ENCODE measurements around the gene FBXO34.

Gene FBXO34

GRCh38 chr14:55323910-55324309, 52.7 kb downstream of the FBXO34 start:
- Histone ChIP-seq H3K9ac (ENCODE audit: low read length) (no peak overlapping the region), H3K27me3 (ENCODE audit: control insufficient read depth, insufficient read depth, low read length) (no peaks in the 10 kb centered on the region), H3K27ac (ENCODE audit: low read depth, low read length) (no peak overlapping the region), H3K4me3 (ENCODE audit: low read length) (no peak overlapping the region), H3K36me3 (ENCODE audit: control insufficient read depth, insufficient read depth, low read length) (no peaks in the 10 kb centered on the region), H3K4me1 (ENCODE audit: control insufficient read depth, insufficient read depth, low read length) (no peaks in the 10 kb centered on the region)

DNA sequence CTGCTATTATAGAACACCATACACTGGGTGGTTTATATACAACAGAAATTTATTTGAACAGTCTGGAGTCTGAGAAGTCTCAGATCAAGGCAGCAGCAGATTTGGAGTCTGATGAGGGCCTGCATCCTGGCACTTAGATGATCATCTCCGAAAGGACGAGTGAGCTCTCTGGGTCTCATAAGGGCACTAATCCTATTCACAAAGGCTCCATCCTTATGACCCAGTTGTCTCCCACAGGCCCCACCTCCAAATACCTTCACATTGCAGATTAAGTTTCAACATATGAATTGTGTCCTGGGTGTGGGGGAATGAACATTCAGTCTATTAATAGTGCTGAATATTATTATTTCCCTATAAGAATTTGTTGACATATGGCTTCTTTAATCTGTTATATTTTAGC, 53.6 kb downstream of the FBXO34 start:
- H3K27ac ChIP-seq (ENCODE audit: low read depth, low read length): no peak overlapping the region
- H3K27me3 ChIP-seq (ENCODE audit: control insufficient read depth, insufficient read depth, low read length): no peaks in the 10 kb centered on the region
- H3K4me3 ChIP-seq (ENCODE audit: low read length): no peak overlapping the region
- no peaks in the 10 kb centered on the region for H3K4me1 ChIP-seq (ENCODE audit: control insufficient read depth, insufficient read depth, low read length)
- H3K9ac ChIP-seq (ENCODE audit: low read length): no peak overlapping the region
- no peaks in the 10 kb centered on the region for H3K36me3 ChIP-seq (ENCODE audit: control insufficient read depth, insufficient read depth, low read length)

DNA sequence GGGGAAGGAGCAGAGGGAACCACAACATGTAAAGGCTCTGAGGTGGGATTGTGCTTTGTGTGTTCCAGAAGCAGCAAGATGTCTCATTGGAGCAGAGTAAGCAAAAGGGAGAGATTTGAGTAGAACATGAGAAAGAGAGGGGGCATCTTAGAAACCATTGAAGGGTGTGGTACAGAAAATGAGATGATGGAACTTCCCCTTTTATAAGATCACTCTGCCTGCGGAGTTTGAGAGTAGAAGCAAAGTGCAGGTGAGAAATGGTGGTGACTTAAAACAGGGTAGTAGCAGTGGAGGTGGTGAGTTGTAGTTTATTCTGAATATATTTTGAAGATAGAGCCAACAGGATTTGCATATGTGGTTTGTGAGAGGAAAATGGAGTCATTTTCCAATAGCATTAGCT, 56.0 kb downstream of the FBXO34 start:
- no peaks in the 10 kb centered on the region for H3K36me3 ChIP-seq (ENCODE audit: control insufficient read depth, insufficient read depth, low read length)
- H3K27ac ChIP-seq (ENCODE audit: low read depth, low read length): no peak overlapping the region
- no peaks in the 10 kb centered on the region for H3K4me1 ChIP-seq (ENCODE audit: control insufficient read depth, insufficient read depth, low read length)
- no peaks in the 10 kb centered on the region for H3K27me3 ChIP-seq (ENCODE audit: control insufficient read depth, insufficient read depth, low read length)
- H3K4me3 ChIP-seq (ENCODE audit: low read length): no peak overlapping the region
- H3K9ac ChIP-seq (ENCODE audit: low read length): no peak overlapping the region

DNA sequence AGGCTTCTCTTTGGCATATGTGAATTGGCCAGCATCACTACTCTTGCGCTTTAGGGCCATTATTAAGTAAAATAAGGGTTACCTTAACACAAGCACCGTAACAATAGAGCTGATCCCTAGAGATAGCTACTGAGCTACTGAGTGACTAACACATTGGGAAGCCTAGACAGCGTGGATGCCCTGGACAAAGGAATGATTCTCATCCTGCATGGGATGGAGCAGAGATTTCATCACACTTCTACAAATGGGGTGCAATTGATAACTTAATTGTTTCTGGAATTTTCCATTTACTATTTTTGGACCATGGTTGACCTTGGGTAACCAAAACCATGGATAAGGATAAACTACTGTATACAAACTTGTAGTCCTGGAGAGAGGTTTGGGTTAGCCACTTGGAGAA, 57.1 kb downstream of the FBXO34 start:
- Histone ChIP-seq H3K9ac (ENCODE audit: low read length) (no peak overlapping the region), H3K4me3 (ENCODE audit: low read length) (no peak overlapping the region), H3K4me1 (ENCODE audit: control insufficient read depth, insufficient read depth, low read length) (no peaks in the 10 kb centered on the region), H3K27me3 (ENCODE audit: control insufficient read depth, insufficient read depth, low read length) (no peaks in the 10 kb centered on the region), H3K36me3 (ENCODE audit: control insufficient read depth, insufficient read depth, low read length) (no peaks in the 10 kb centered on the region), H3K27ac (ENCODE audit: low read depth, low read length) (no peak overlapping the region)

DNA sequence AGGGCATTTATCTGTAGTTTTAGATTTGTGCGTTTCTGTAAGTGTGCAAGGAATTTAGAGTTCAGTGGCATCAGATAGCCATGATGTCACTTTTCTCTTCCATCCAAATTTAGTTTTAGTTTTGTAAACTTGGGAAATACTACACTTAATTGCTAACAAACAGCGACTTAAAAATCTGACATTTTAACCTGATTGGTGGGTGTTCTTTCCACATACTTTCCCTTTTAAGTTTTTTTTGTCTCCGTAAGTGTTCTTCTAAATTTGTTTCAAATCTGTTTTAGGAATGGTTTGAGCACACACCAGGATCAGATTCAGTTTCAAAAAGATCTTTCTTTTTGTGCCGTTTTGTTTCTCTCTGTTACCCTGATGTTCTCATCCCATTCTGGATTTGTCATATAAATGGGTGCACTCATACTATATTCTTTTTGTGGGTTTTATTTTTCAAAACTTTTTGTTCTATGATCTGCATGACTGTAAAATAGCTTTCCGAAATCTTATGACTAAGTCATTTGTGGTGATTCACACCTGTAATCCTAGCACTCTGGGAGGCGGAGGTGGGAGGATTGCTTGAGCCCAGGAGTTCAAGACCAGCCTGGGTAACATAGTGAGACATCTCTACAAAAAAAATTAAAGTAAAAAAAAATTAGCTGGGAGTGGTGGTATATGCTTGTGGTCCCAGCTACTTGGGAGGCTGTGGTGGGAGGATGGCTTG, 58.9 kb downstream of the FBXO34 start:
- Histone ChIP-seq H3K27me3 (ENCODE audit: control insufficient read depth, insufficient read depth, low read length) (no peaks in the 10 kb centered on the region), H3K9ac (ENCODE audit: low read length) (no peak overlapping the region), H3K36me3 (ENCODE audit: control insufficient read depth, insufficient read depth, low read length) (no peaks in the 10 kb centered on the region), H3K27ac (ENCODE audit: low read depth, low read length) (no peak overlapping the region), H3K4me1 (ENCODE audit: control insufficient read depth, insufficient read depth, low read length) (no peaks in the 10 kb centered on the region), H3K4me3 (ENCODE audit: low read length) (no peak overlapping the region)

DNA sequence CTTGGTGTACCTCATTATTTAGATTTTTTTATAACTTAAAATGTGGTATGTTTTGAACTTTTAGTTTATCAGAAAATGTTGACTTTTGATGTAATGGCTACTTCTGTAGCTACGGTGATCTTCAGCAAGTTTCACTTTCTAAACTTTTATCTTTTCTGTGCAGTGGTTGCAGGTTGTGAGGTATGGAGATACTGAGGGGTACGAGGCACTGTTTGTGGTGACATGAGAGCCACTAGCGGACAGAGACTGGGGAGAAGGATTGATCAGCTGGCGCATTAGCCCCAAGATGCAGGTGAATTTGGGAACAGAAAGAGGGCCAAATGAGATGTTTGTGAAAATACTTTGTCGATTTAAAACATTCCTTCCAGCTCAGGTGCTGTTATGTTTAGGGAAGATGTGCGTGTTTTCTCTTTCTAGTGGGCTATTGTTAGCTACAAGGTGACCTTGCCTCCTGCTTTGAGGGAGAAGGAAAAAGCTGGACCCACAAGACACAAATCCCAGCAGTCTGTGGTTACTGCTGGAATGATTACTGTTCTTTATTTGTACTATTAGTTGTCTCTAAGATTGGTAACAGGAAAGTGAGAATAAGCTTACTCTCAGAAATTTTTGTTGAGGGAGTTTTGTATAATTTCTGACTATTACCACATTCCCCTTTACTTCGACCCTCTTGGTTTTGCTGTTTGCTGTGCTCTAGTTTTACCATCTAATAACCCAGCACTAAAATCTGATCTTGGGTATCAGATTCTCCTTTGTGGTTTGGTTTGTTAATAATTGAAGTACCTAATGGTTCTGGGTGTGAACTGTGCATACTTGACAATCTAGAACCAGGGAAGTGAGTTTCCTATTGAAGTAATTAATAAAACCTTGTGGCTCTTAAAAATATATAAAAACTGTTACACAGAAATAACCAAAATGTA, 61.7 kb downstream of the FBXO34 start:
- Histone ChIP-seq H3K4me3 (ENCODE audit: low read length) (no peak overlapping the region), H3K36me3 (ENCODE audit: control insufficient read depth, insufficient read depth, low read length) (no peaks in the 10 kb centered on the region), H3K4me1 (ENCODE audit: control insufficient read depth, insufficient read depth, low read length) (no peaks in the 10 kb centered on the region), H3K27ac (ENCODE audit: low read depth, low read length) (no peak overlapping the region), H3K27me3 (ENCODE audit: control insufficient read depth, insufficient read depth, low read length) (no peaks in the 10 kb centered on the region), H3K9ac (ENCODE audit: low read length) (no peak overlapping the region)

DNA sequence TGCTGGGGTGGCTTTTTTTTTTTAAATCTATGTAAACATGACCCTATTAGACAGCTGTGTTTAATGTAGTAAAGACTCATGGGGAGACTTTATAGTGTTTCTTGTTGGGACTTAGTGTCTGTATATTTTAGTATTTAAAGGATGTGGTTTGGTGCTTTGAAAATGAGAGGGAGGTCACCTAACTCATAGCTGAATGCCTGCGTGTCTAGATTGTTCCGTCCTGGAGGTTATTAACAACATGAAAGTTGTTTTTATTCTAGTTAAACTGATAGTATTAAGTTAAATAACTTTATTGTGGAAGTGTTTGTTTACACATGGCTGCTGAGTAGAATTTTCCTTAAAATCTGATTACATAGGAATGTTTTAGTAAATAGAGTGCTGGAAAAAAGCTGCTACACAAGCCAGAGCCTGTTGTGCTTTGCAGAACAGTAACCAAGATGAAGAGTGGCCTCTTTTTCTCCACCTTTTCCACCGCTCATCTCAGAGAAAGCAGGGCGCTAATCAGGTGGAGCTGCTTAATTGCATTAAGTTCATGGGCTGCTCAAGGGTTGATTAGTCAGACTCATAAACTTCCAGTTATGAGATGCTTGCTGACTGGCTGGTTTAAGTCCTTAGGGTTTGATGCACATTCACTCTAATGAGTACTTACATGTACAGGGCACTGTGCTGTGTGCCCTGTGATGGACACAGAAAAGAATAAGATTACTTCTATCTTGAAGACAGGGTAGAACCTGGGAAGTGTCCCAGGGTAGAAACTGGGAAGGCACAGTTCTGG, 62.7 kb downstream of the FBXO34 start:
- no peaks in the 10 kb centered on the region for H3K36me3 ChIP-seq (ENCODE audit: control insufficient read depth, insufficient read depth, low read length)
- no peak overlapping the region for H3K27ac ChIP-seq (ENCODE audit: low read depth, low read length)
- no peaks in the 10 kb centered on the region for H3K27me3 ChIP-seq (ENCODE audit: control insufficient read depth, insufficient read depth, low read length)
- H3K4me1 ChIP-seq (ENCODE audit: control insufficient read depth, insufficient read depth, low read length): no peaks in the 10 kb centered on the region
- no peak overlapping the region for H3K9ac ChIP-seq (ENCODE audit: low read length)
- H3K4me3 ChIP-seq (ENCODE audit: low read length): no peak overlapping the region

- no peaks in the 10 kb centered on the region for H3K36me3 ChIP-seq (ENCODE audit: control insufficient read depth, insufficient read depth, low read length)
- no peak overlapping the region for H3K27ac ChIP-seq (ENCODE audit: low read depth, low read length)
- no peaks in the 10 kb centered on the region for H3K4me1 ChIP-seq (ENCODE audit: control insufficient read depth, insufficient read depth, low read length)
- no peak overlapping the region for H3K9ac ChIP-seq (ENCODE audit: low read length)
- no peak overlapping the region for H3K4me3 ChIP-seq (ENCODE audit: low read length)
- no peaks in the 10 kb centered on the region for H3K27me3 ChIP-seq (ENCODE audit: control insufficient read depth, insufficient read depth, low read length)
Observed at GRCh38 chr14:55336162-55336561, 64.9 kb downstream of the FBXO34 start.

DNA sequence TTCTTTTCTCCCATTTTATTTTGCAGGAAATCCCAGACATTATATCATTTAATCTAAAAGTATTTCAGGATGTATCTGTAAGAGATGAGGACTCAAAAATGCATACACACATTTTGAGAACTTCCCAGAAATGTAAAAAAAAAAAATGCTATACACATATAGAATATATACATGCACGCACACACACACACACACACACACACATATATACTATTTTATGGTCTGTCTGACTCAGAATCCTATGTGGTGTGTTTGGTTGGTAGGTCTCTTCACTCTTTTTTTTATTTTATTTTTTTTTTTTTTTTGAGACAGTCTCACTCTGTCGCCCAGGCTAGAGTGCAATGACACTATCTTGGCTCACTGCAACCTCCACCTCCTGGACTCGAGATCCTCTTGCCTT, 65.5 kb downstream of the FBXO34 start:
- H3K4me1 ChIP-seq (ENCODE audit: control insufficient read depth, insufficient read depth, low read length): no peaks in the 10 kb centered on the region

GRCh38 chr14:55339770-55340169, 68.5 kb downstream of the FBXO34 start:
- Histone ChIP-seq H3K4me3 (ENCODE audit: low read length) (no peak overlapping the region), H3K9ac (ENCODE audit: low read length) (peak overlapping the region; percentile 11), H3K27ac (ENCODE audit: low read depth, low read length) (no peak overlapping the region), H3K36me3 (ENCODE audit: control insufficient read depth, insufficient read depth, low read length) (no peaks in the 10 kb centered on the region), H3K4me1 (ENCODE audit: control insufficient read depth, insufficient read depth, low read length) (no peaks in the 10 kb centered on the region), H3K27me3 (ENCODE audit: control insufficient read depth, insufficient read depth, low read length) (no peaks in the 10 kb centered on the region)

More for the DNA sequence above, 65.5 kb downstream of the FBXO34 start:
- Histone ChIP-seq H3K4me3 (ENCODE audit: low read length) (no peak overlapping the region), H3K27ac (ENCODE audit: low read depth, low read length) (no peak overlapping the region), H3K9ac (ENCODE audit: low read length) (no peak overlapping the region), H3K27me3 (ENCODE audit: control insufficient read depth, insufficient read depth, low read length) (no peaks in the 10 kb centered on the region), H3K36me3 (ENCODE audit: control insufficient read depth, insufficient read depth, low read length) (no peaks in the 10 kb centered on the region)

GRCh38 chr14:55340482-55340881, 69.3 kb downstream of the FBXO34 start:
- no peak overlapping the region for H3K27ac ChIP-seq (ENCODE audit: low read depth, low read length)

GRCh38 chr14:55341781-55342180, 70.6 kb downstream of the FBXO34 start:
- Histone ChIP-seq H3K27me3 (ENCODE audit: control insufficient read depth, insufficient read depth, low read length) (no peaks in the 10 kb centered on the region), H3K27ac (ENCODE audit: low read depth, low read length) (no peak overlapping the region), H3K4me1 (ENCODE audit: control insufficient read depth, insufficient read depth, low read length) (no peaks in the 10 kb centered on the region), H3K36me3 (ENCODE audit: control insufficient read depth, insufficient read depth, low read length) (no peaks in the 10 kb centered on the region), H3K9ac (ENCODE audit: low read length) (no peak overlapping the region), H3K4me3 (ENCODE audit: low read length) (no peak overlapping the region)

More at GRCh38 chr14:55340482-55340881, 69.3 kb downstream of the FBXO34 start:
- no peak overlapping the region for H3K4me3 ChIP-seq (ENCODE audit: low read length)
- H3K27me3 ChIP-seq (ENCODE audit: control insufficient read depth, insufficient read depth, low read length): no peaks in the 10 kb centered on the region
- H3K9ac ChIP-seq (ENCODE audit: low read length): no peak overlapping the region
- H3K4me1 ChIP-seq (ENCODE audit: control insufficient read depth, insufficient read depth, low read length): no peaks in the 10 kb centered on the region
- H3K36me3 ChIP-seq (ENCODE audit: control insufficient read depth, insufficient read depth, low read length): no peaks in the 10 kb centered on the region
